Activated B cell treated with CpG ODN at 0.5 μM for 24 hours (primary cell): ENCODE data around the gene KARS1. TPM values are rescaled to one million over a fixed set of nuclear protein-coding genes. Genes with fewer than 3 reads are reported as not detected.

Experiments
- ATAC-seq: fragments of 200-7000 bp; cut with Tn5 transposase; one replicate; pipeline ENCODE4 v1.10.0; 2021; ENCODE audit warnings: low read depth, mild to moderate bottlenecking, moderate library complexity
- CTCF ChIA-PET: fragments of 350-600 bp; sonication (Branson Sonifier 250); formaldehyde crosslinking; loops from one replicate; lab custom pipeline; 2021; ENCODE audit warnings: antibody characterized with exemption; lab: Charles Lee
- POLR2A ChIA-PET: fragments of 350-600 bp; sonication (Branson Sonifier 250); formaldehyde crosslinking; loops from one replicate; lab custom pipeline; 2021; ENCODE audit warnings: antibody characterized with exemption; lab: Charles Lee
- DNase-seq: peaks from one replicate; pipeline ENCODE4 v3.0.0; 2022
- H3K27ac Mint-ChIP-seq: one replicate; pipeline ENCODE4 v1.8.0; 2020; ENCODE audit warnings: mixed read lengths
- H3K27me3 Mint-ChIP-seq: one replicate; pipeline ENCODE4 v1.8.0; 2021; ENCODE audit warnings: mixed read lengths
- H3K36me3 Mint-ChIP-seq: one replicate; pipeline ENCODE4 v1.8.0; 2021; ENCODE audit warnings: low read depth, mixed read lengths
- H3K4me1 Mint-ChIP-seq: one replicate; pipeline ENCODE4 v1.8.0; 2021; ENCODE audit warnings: mixed read lengths
- H3K4me3 Mint-ChIP-seq: one replicate; pipeline ENCODE4 v1.8.0; 2020; ENCODE audit warnings: mild to moderate bottlenecking, mixed read lengths
- H3K9me3 Mint-ChIP-seq: one replicate; pipeline ENCODE4 v1.8.0; 2020; ENCODE audit warnings: mixed read lengths
- intact Hi-C: fragments of 100-400 bp; cut with micrococcal nuclease; formaldehyde crosslinking; loops from one replicate; pipeline ENCODE4 v1.15.1; 2024
- total RNA-seq: library from RNA; stranded (reverse); gene quantifications from 2 replicates; pipeline ENCODE4 v1.2.3, GENCODE V29; 2022
- TF ChIP-seq, protein P1 (sequence below): fragments of 200-600 bp; IDR thresholded peaks from one replicate; pipeline ENCODE4 v1.8.0; 2022; ENCODE audit warnings: antibody characterized with exemption, mild to moderate bottlenecking

Gene KARS1
- total RNA-seq, 1 donor from 2014 or later, result 166 TPM

DNA sequence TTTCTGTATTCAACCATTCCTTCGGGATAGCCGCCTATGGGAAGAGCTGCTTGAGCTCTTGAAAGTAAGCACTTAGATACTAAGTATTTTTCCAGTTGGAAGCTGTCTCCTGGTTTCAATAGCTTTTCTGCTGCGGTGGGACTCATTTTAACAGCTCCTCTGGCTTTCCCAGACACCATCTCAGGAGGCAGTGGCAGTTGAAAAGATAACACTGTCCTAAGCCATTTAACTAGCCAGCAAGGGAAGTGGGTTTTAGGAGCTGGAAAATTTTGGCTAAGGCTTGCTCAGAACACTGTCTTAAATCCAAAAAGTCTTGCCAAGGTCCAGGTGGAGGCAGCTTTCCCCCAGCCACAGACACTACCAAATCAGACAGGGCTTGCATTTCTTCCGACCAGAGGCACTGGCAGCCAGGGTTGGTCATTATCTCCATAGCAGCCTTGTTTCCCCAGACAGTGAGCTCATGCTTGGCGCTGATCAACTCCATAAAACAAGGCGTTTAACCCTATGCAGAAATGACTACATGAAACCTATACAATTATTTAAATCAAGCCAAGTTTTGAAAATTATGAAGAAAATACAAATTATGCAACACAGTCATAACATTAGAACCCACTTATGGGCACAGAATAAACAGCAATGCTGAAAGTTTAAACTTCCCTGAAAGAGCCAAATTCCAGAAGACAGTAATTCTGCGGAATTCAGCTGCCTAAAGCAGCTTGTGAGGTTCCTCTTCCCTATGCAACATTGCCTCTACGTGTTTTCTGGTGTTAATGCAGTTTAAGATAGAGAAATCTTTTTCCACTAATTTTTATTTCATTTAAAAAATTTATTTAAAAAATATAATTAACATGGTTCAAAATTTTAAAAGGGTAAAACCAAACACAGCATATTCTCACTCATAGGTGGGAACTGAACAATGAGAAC, 56.3 kb downstream of the KARS1 start:
- peaks cover 22% of the 10 kb centered on the region for H3K36me3 Mint-ChIP-seq
- TF ChIP-seq, protein P1, sequence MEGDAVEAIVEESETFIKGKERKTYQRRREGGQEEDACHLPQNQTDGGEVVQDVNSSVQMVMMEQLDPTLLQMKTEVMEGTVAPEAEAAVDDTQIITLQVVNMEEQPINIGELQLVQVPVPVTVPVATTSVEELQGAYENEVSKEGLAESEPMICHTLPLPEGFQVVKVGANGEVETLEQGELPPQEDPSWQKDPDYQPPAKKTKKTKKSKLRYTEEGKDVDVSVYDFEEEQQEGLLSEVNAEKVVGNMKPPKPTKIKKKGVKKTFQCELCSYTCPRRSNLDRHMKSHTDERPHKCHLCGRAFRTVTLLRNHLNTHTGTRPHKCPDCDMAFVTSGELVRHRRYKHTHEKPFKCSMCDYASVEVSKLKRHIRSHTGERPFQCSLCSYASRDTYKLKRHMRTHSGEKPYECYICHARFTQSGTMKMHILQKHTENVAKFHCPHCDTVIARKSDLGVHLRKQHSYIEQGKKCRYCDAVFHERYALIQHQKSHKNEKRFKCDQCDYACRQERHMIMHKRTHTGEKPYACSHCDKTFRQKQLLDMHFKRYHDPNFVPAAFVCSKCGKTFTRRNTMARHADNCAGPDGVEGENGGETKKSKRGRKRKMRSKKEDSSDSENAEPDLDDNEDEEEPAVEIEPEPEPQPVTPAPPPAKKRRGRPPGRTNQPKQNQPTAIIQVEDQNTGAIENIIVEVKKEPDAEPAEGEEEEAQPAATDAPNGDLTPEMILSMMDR, result no peak
- no peaks in the 10 kb centered on the region for H3K27me3 Mint-ChIP-seq
- POLR2A ChIA-PET, result no interaction called here
- CTCF ChIA-PET, result interaction anchor here (1.1 kb wide), 1 partner anchor 70 kb away, joined by 3 read pairs; no protein-coding TSS in a partner anchor
- DNase-seq, result no peak
- no peak for ATAC-seq
- H3K27ac Mint-ChIP-seq, result no peak overlapping the region
- H3K4me3 Mint-ChIP-seq, result no peak overlapping the region
- intact Hi-C loops, result no loop called here
- no peaks in the 10 kb centered on the region for H3K9me3 Mint-ChIP-seq
- no peaks in the 10 kb centered on the region for H3K4me1 Mint-ChIP-seq

GRCh38 chr16:75589306-75589705, 58.2 kb downstream of the KARS1 start:
- H3K4me1 Mint-ChIP-seq, result peaks cover 18% of the 10 kb centered on the region
- no peaks in the 10 kb centered on the region for H3K27me3 Mint-ChIP-seq
- no peaks in the 10 kb centered on the region for H3K9me3 Mint-ChIP-seq
- CTCF ChIA-PET, result interaction anchor here (1.2 kb wide), 1 partner anchor 39 kb away, joined by 3 read pairs; no protein-coding TSS in a partner anchor
- POLR2A ChIA-PET, result no interaction called here
- H3K4me3 Mint-ChIP-seq, result no peak overlapping the region
- intact Hi-C loops, result no loop called here
- H3K36me3 Mint-ChIP-seq, result peaks cover 20% of the 10 kb centered on the region
- H3K27ac Mint-ChIP-seq, result no peak overlapping the region
- TF ChIP-seq, protein P1, result no peak
- no peak for DNase-seq
- ATAC-seq, result no peak

GRCh38 chr16:75588716-75589115, 58.7 kb downstream of the KARS1 start:
- CTCF ChIA-PET, result interaction anchor here (0.9 to 1.2 kb wide), 2 partner anchors 39 to 71 kb away, joined by 3 to 4 read pairs; no protein-coding TSS in a partner anchor
- H3K27ac Mint-ChIP-seq, result no peak overlapping the region
- intact Hi-C loops, result no loop called here
- DNase-seq (no peak), ATAC-seq (no peak)
- TF ChIP-seq, protein P1, result no peak
- peaks cover 23% of the 10 kb centered on the region for H3K4me1 Mint-ChIP-seq
- no peak overlapping the region for H3K4me3 Mint-ChIP-seq
- H3K36me3 Mint-ChIP-seq, result peaks cover 15% of the 10 kb centered on the region
- POLR2A ChIA-PET, result no interaction called here
- H3K27me3 Mint-ChIP-seq, result no peaks in the 10 kb centered on the region
- H3K9me3 Mint-ChIP-seq, result no peaks in the 10 kb centered on the region

GRCh38 chr16:75584108-75584507, 63.4 kb downstream of the KARS1 start:
- intact Hi-C loops, result loop anchor here (1.0 to 2.0 kb wide), 2 partner anchors 13 to 28 kb away; partner anchors contain the start of gene TMEM231
- TF ChIP-seq, protein P1, result no peak
- ATAC-seq (peak; percentile 91), DNase-seq (no peak)
- Mint-ChIP-seq H3K4me1 (peaks cover 54% of the 10 kb centered on the region), H3K27me3 (no peaks in the 10 kb centered on the region), H3K4me3 (peak overlapping the region; percentile 19), H3K9me3 (no peaks in the 10 kb centered on the region), H3K27ac (peak overlapping the region; percentile 65), H3K36me3 (peaks cover 18% of the 10 kb centered on the region)
- CTCF ChIA-PET, result interaction anchor here (0.7 kb wide), 1 partner anchor 32 kb away, joined by 4 read pairs; no protein-coding TSS in a partner anchor
- POLR2A ChIA-PET, result interaction anchor here (0.9 to 1.1 kb wide), 3 partner anchors 11 to 66 kb away, joined by 4 to 5 read pairs (median 4); partner anchors contain the start of gene ADAT1
